Uterus (tissue), 4 donors: ENCODE results near the gene OR6F1. TPM values are rescaled to one million over a fixed set of nuclear protein-coding genes. Genes with fewer than 3 reads are reported as not detected.
"Not testable (repeated sequence)": the region's sequence is repeated elsewhere in the genome, so short reads cannot be mapped to it uniquely, and the experiment has no call there.

Experiments used
- DNase-seq, 2 donors: peaks; one replicate each; pipeline ENCODE4 v3.0.0-alpha.2; 2019 to 2020
- H3K27ac ChIP-seq, 2 donors: fragments of 200-600 bp; sonication (generic); 1 replicate in 1 of 2; 2 replicates in 1 of 2; pipeline ENCODE4 v1.5.1; 2016 to 2018
- H3K27me3 ChIP-seq, 2 donors: fragments of 200-600 bp; sonication (generic); one replicate each; pipeline ENCODE4 v1.5.1; 2018 to 2019; ENCODE audit warnings: control low read depth in 1 of 2
- H3K36me3 ChIP-seq, 2 donors: fragments of 200-600 bp; sonication (generic); one replicate each; pipeline ENCODE4 v1.5.1; 2019; ENCODE audit warnings: control low read depth in 1 of 2
- H3K4me1 ChIP-seq, 2 donors: fragments of 200-600 bp; sonication (generic); one replicate each; pipeline ENCODE4 v1.5.1; 2018 to 2019; ENCODE audit warnings: control low read depth in 1 of 2
- H3K4me3 ChIP-seq, 2 donors: fragments of 200-600 bp; sonication (generic); 1 replicate in 1 of 2; 2 replicates in 1 of 2; pipeline ENCODE4 v1.5.1; 2018 to 2019; ENCODE audit warnings: mild to moderate bottlenecking in 1 of 2
- H3K9me3 ChIP-seq, 2 donors: fragments of 200-600 bp; sonication (generic); one replicate each; pipeline ENCODE4 v1.5.1; 2019; ENCODE audit warnings: control low read depth in 1 of 2
- CTCF ChIP-seq, 4 experiments: fragments of 200-600 bp in 2 of 4; fragments of 450-650 bp in 2 of 4; sonication (generic) in 2 of 4; IDR thresholded peaks; one replicate each; pipeline ENCODE4 v1.5.1; 2016 to 2019; ENCODE audit warnings: antibody characterized with exemption in 4 of 4, mild to moderate bottlenecking in 2 of 4, moderate library complexity in 1 of 4
- POLR2A ChIP-seq, 2 donors: fragments of 450-650 bp; IDR thresholded peaks; one replicate each; pipeline ENCODE4 v1.6.1; 2016; ENCODE audit warnings: antibody characterized with exemption in 2 of 2, mild to moderate bottlenecking in 1 of 2, moderate library complexity in 1 of 2
- intact Hi-C: fragments of 100-400 bp; cut with DNase I; formaldehyde crosslinking; loops from one replicate; pipeline ENCODE4 v1.15.1; 2023; ENCODE audit warnings: low total_unique reads
- total RNA-seq, 4 donors: library from RNA; depleted of rRNA in 3 of 4; stranded (reverse); fragments of >200 nt in 3 of 4; gene quantifications; one replicate each; pipeline versions ENCODE4 v1.1.0 to v1.2.4, GENCODE V29; 2014 to 2023
- donor health status: DM: yes; HTN: yes; CAD: no.

The OR6F1 gene
- not detected for total RNA-seq

GRCh38 chr1:247716546-247716945 lies at the start of gene OR6F1:
Gene OR6F1, minus strand, starts transcription at chr1:247716646. Its CDS starts 3,891 bp downstream, at chr1:247712755.
- DNase-seq = no peak
- peaks cover 0 to 5% of the 10 kb centered on the region in 2 donors for H3K9me3 ChIP-seq
- intact Hi-C loops = no loop called here
- H3K4me3 ChIP-seq = no peak within 1 kb of the TSS
- no peak within 1 kb of the TSS for H3K27ac ChIP-seq
- no peak for TF ChIP-seq CTCF (IDR thresholded peaks at IDR 0.05)
- TF ChIP-seq POLR2A (IDR thresholded peaks at IDR 0.05) = no peak
- H3K27me3 ChIP-seq = no peaks in the 10 kb centered on the region
- H3K36me3 ChIP-seq = no peaks in the 10 kb centered on the region
- H3K4me1 ChIP-seq = no peaks in the 10 kb centered on the region

GRCh38 chr1:247760456-247760855 lies 44.0 kb upstream of the OR6F1 start, which contains the start of gene OR1C1:
Gene OR1C1, minus strand, starts transcription at chr1:247760556. Its CDS starts 2,150 bp downstream, at chr1:247758406.
- no peaks in the 10 kb centered on the region for H3K9me3 ChIP-seq
- no peaks in the 10 kb centered on the region for H3K27me3 ChIP-seq
- H3K36me3 ChIP-seq = no peaks in the 10 kb centered on the region
- H3K27ac ChIP-seq = no peak within 1 kb of the TSS
- DNase-seq = no peak
- H3K4me1 ChIP-seq = no peaks in the 10 kb centered on the region
- TF ChIP-seq CTCF (IDR thresholded peaks at IDR 0.05) = no peak
- no peak for TF ChIP-seq POLR2A (IDR thresholded peaks at IDR 0.05)
- H3K4me3 ChIP-seq = no peak within 1 kb of the TSS
- intact Hi-C loops = no loop called here

GRCh38 chr1:247754311-247754710 lies 37.9 kb upstream of the OR6F1 start:
- H3K4me1 ChIP-seq, H3K9me3 ChIP-seq, H3K27ac ChIP-seq, H3K4me3 ChIP-seq, H3K36me3 ChIP-seq, DNase-seq, intact Hi-C loops, H3K27me3 ChIP-seq: not testable (repeated sequence)

- Histone ChIP-seq H3K4me3 (no peak overlapping the region), H3K36me3 (no peaks in the 10 kb centered on the region), H3K27ac (no peak overlapping the region), H3K9me3 (no peaks in the 10 kb centered on the region), H3K27me3 (no peaks in the 10 kb centered on the region), H3K4me1 (no peaks in the 10 kb centered on the region)
- TF ChIP-seq POLR2A (IDR thresholded peaks at IDR 0.05) (no peak), CTCF (IDR thresholded peaks at IDR 0.05) (no peak)
- DNase-seq = no peak
- intact Hi-C loops = no loop called here
These were observed 33.4 kb upstream of the OR6F1 start for GRCh38 chr1:247749870-247750269.

- no peak within 1 kb of the TSS for H3K27ac ChIP-seq
- DNase-seq = no peak
- no peaks in the 10 kb centered on the region for H3K9me3 ChIP-seq
- no peak within 1 kb of the TSS for H3K4me3 ChIP-seq
- intact Hi-C loops = no loop called here
- no peaks in the 10 kb centered on the region for H3K36me3 ChIP-seq
- H3K27me3 ChIP-seq = no peaks in the 10 kb centered on the region
- no peaks in the 10 kb centered on the region for H3K4me1 ChIP-seq
- TF ChIP-seq POLR2A (IDR thresholded peaks at IDR 0.05) (no peak), CTCF (IDR thresholded peaks at IDR 0.05) (no peak)
These were observed 31.6 kb upstream of the OR6F1 start, which contains the start of gene OR14A2 for GRCh38 chr1:247748041-247748440. Gene OR14A2, minus strand, starts transcription at chr1:247748141.

- TF ChIP-seq POLR2A (IDR thresholded peaks at IDR 0.05) = no peak
- TF ChIP-seq CTCF (IDR thresholded peaks at IDR 0.05) = no peak
- no peaks in the 10 kb centered on the region for H3K36me3 ChIP-seq
- H3K27me3 ChIP-seq = no peaks in the 10 kb centered on the region
- H3K4me3 ChIP-seq = no peak overlapping the region
- intact Hi-C loops = no loop called here
- no peaks in the 10 kb centered on the region for H3K4me1 ChIP-seq
- no peaks in the 10 kb centered on the region for H3K9me3 ChIP-seq
- no peak overlapping the region for H3K27ac ChIP-seq
- DNase-seq = no peak
These were observed 31.2 kb upstream of the OR6F1 start for GRCh38 chr1:247747616-247748015.
